ENCODE measurements around the gene OR2T35.

OR2T35 gene

GRCh38 chr1:248627971-248628844, 16.9 kb downstream of the OR2T35 start:
- no peak overlapping the region for H3K4me3 ChIP-seq (ENCODE audit: low read depth in 1 of 2, low read length in 2 of 2)
- H3K4me1 ChIP-seq (ENCODE audit: control insufficient read depth in 1 of 2, insufficient read depth in 2 of 2, low read length in 2 of 2), result peaks cover 0 to 4% of the 10 kb centered on the region in 2 donors
- no peaks in the 10 kb centered on the region for H3K36me3 ChIP-seq (ENCODE audit: control insufficient read depth in 1 of 2, insufficient read depth in 2 of 2, low read length in 2 of 2)
- no peaks in the 10 kb centered on the region for H3K27me3 ChIP-seq (ENCODE audit: control insufficient read depth in 1 of 2, insufficient read depth in 2 of 2, low read length in 2 of 2)
- no peak overlapping the region for H3K27ac ChIP-seq (ENCODE audit: low read depth, low read length)
- no peak overlapping the region for H3K9ac ChIP-seq (ENCODE audit: low read depth in 1 of 2, low read length in 2 of 2)
- H3K9me3 ChIP-seq (ENCODE audit: control insufficient read depth in 1 of 2, low read length in 2 of 2), result no peaks in the 10 kb centered on the region

- Histone ChIP-seq H3K9ac (ENCODE audit: low read depth in 1 of 2, low read length in 2 of 2) (no peak overlapping the region), H3K36me3 (ENCODE audit: control insufficient read depth in 1 of 2, insufficient read depth in 2 of 2, low read length in 2 of 2) (no peaks in the 10 kb centered on the region), H3K4me1 (ENCODE audit: control insufficient read depth in 1 of 2, insufficient read depth in 2 of 2, low read length in 2 of 2) (no peaks in the 10 kb centered on the region), H3K27ac (ENCODE audit: low read depth, low read length) (no peak overlapping the region), H3K9me3 (ENCODE audit: control insufficient read depth in 1 of 2, low read length in 2 of 2) (no peaks in the 10 kb centered on the region), H3K4me3 (ENCODE audit: low read depth in 1 of 2, low read length in 2 of 2) (no peak overlapping the region), H3K27me3 (ENCODE audit: control insufficient read depth in 1 of 2, insufficient read depth in 2 of 2, low read length in 2 of 2) (no peaks in the 10 kb centered on the region)
Measured at GRCh38 chr1:248625971-248626370, 19.1 kb downstream of the OR2T35 start.

GRCh38 chr1:248625166-248625565, 19.9 kb downstream of the OR2T35 start:
- no peaks in the 10 kb centered on the region for H3K27me3 ChIP-seq (ENCODE audit: control insufficient read depth in 1 of 2, insufficient read depth in 2 of 2, low read length in 2 of 2)
- no peak overlapping the region for H3K4me3 ChIP-seq (ENCODE audit: low read depth in 1 of 2, low read length in 2 of 2)
- H3K4me1 ChIP-seq (ENCODE audit: control insufficient read depth in 1 of 2, insufficient read depth in 2 of 2, low read length in 2 of 2), result no peaks in the 10 kb centered on the region
- no peak overlapping the region for H3K9ac ChIP-seq (ENCODE audit: low read depth in 1 of 2, low read length in 2 of 2)
- H3K27ac ChIP-seq (ENCODE audit: low read depth, low read length), result no peak overlapping the region
- no peaks in the 10 kb centered on the region for H3K36me3 ChIP-seq (ENCODE audit: control insufficient read depth in 1 of 2, insufficient read depth in 2 of 2, low read length in 2 of 2)
- H3K9me3 ChIP-seq (ENCODE audit: control insufficient read depth in 1 of 2, low read length in 2 of 2), result no peaks in the 10 kb centered on the region

- no peak overlapping the region for H3K27ac ChIP-seq (ENCODE audit: low read depth, low read length)
- H3K9me3 ChIP-seq (ENCODE audit: control insufficient read depth in 1 of 2, low read length in 2 of 2), result no peaks in the 10 kb centered on the region
- no peak overlapping the region for H3K4me3 ChIP-seq (ENCODE audit: low read depth in 1 of 2, low read length in 2 of 2)
- no peaks in the 10 kb centered on the region for H3K4me1 ChIP-seq (ENCODE audit: control insufficient read depth in 1 of 2, insufficient read depth in 2 of 2, low read length in 2 of 2)
- no peaks in the 10 kb centered on the region for H3K36me3 ChIP-seq (ENCODE audit: control insufficient read depth in 1 of 2, insufficient read depth in 2 of 2, low read length in 2 of 2)
- H3K9ac ChIP-seq (ENCODE audit: low read depth in 1 of 2, low read length in 2 of 2), result no peak overlapping the region
- no peaks in the 10 kb centered on the region for H3K27me3 ChIP-seq (ENCODE audit: control insufficient read depth in 1 of 2, insufficient read depth in 2 of 2, low read length in 2 of 2)
Measured at GRCh38 chr1:248622570-248623001, 22.5 kb downstream of the OR2T35 start.

GRCh38 chr1:248621770-248622169, 23.3 kb downstream of the OR2T35 start:
- H3K27ac ChIP-seq (ENCODE audit: low read depth, low read length), result no peak overlapping the region
- H3K4me1 ChIP-seq (ENCODE audit: control insufficient read depth in 1 of 2, insufficient read depth in 2 of 2, low read length in 2 of 2), result no peaks in the 10 kb centered on the region
- H3K9me3 ChIP-seq (ENCODE audit: control insufficient read depth in 1 of 2, low read length in 2 of 2), result no peaks in the 10 kb centered on the region
- no peak overlapping the region for H3K9ac ChIP-seq (ENCODE audit: low read depth in 1 of 2, low read length in 2 of 2)
- no peaks in the 10 kb centered on the region for H3K27me3 ChIP-seq (ENCODE audit: control insufficient read depth in 1 of 2, insufficient read depth in 2 of 2, low read length in 2 of 2)
- H3K4me3 ChIP-seq (ENCODE audit: low read depth in 1 of 2, low read length in 2 of 2), result no peak overlapping the region
- H3K36me3 ChIP-seq (ENCODE audit: control insufficient read depth in 1 of 2, insufficient read depth in 2 of 2, low read length in 2 of 2), result no peaks in the 10 kb centered on the region

- H3K9me3 ChIP-seq (ENCODE audit: control insufficient read depth in 1 of 2, low read length in 2 of 2), result no peaks in the 10 kb centered on the region
- H3K36me3 ChIP-seq (ENCODE audit: control insufficient read depth in 1 of 2, insufficient read depth in 2 of 2, low read length in 2 of 2), result no peaks in the 10 kb centered on the region
- H3K4me3 ChIP-seq (ENCODE audit: low read depth in 1 of 2, low read length in 2 of 2), result no peak overlapping the region
Measured at GRCh38 chr1:248618878-248619277, 26.2 kb downstream of the OR2T35 start.

GRCh38 chr1:248618119-248618518, 27.0 kb downstream of the OR2T35 start:
- H3K27me3 ChIP-seq (ENCODE audit: control insufficient read depth in 1 of 2, insufficient read depth in 2 of 2, low read length in 2 of 2), result no peaks in the 10 kb centered on the region
- no peak overlapping the region for H3K9ac ChIP-seq (ENCODE audit: low read depth in 1 of 2, low read length in 2 of 2)
- H3K36me3 ChIP-seq (ENCODE audit: control insufficient read depth in 1 of 2, insufficient read depth in 2 of 2, low read length in 2 of 2), result no peaks in the 10 kb centered on the region
- no peak overlapping the region for H3K4me3 ChIP-seq (ENCODE audit: low read depth in 1 of 2, low read length in 2 of 2)
- H3K9me3 ChIP-seq (ENCODE audit: control insufficient read depth in 1 of 2, low read length in 2 of 2), result no peaks in the 10 kb centered on the region
- no peak overlapping the region for H3K27ac ChIP-seq (ENCODE audit: low read depth, low read length)
- no peaks in the 10 kb centered on the region for H3K4me1 ChIP-seq (ENCODE audit: control insufficient read depth in 1 of 2, insufficient read depth in 2 of 2, low read length in 2 of 2)

More at GRCh38 chr1:248618878-248619277, 26.2 kb downstream of the OR2T35 start:
- H3K9ac ChIP-seq (ENCODE audit: low read depth in 1 of 2, low read length in 2 of 2), result no peak overlapping the region
- no peaks in the 10 kb centered on the region for H3K27me3 ChIP-seq (ENCODE audit: control insufficient read depth in 1 of 2, insufficient read depth in 2 of 2, low read length in 2 of 2)
- H3K4me1 ChIP-seq (ENCODE audit: control insufficient read depth in 1 of 2, insufficient read depth in 2 of 2, low read length in 2 of 2), result no peaks in the 10 kb centered on the region
- no peak overlapping the region for H3K27ac ChIP-seq (ENCODE audit: low read depth, low read length)

GRCh38 chr1:248613742-248614141, 31.3 kb downstream of the OR2T35 start:
- Histone ChIP-seq H3K36me3 (ENCODE audit: control insufficient read depth in 1 of 2, insufficient read depth in 2 of 2, low read length in 2 of 2) (no peaks in the 10 kb centered on the region), H3K27me3 (ENCODE audit: control insufficient read depth in 1 of 2, insufficient read depth in 2 of 2, low read length in 2 of 2) (no peaks in the 10 kb centered on the region), H3K9me3 (ENCODE audit: control insufficient read depth in 1 of 2, low read length in 2 of 2) (no peaks in the 10 kb centered on the region), H3K9ac (ENCODE audit: low read depth in 1 of 2, low read length in 2 of 2) (no peak overlapping the region), H3K4me1 (ENCODE audit: control insufficient read depth in 1 of 2, insufficient read depth in 2 of 2, low read length in 2 of 2) (no peaks in the 10 kb centered on the region), H3K4me3 (ENCODE audit: low read depth in 1 of 2, low read length in 2 of 2) (no peak overlapping the region), H3K27ac (ENCODE audit: low read depth, low read length) (no peak overlapping the region)

GRCh38 chr1:248611883-248612414, 33.1 kb downstream of the OR2T35 start:
- Histone ChIP-seq H3K4me3 (ENCODE audit: low read depth in 1 of 2, low read length in 2 of 2) (no peak overlapping the region), H3K27ac (ENCODE audit: low read depth, low read length) (no peak overlapping the region), H3K27me3 (ENCODE audit: control insufficient read depth in 1 of 2, insufficient read depth in 2 of 2, low read length in 2 of 2) (no peaks in the 10 kb centered on the region), H3K9ac (ENCODE audit: low read depth in 1 of 2, low read length in 2 of 2) (no peak overlapping the region), H3K36me3 (ENCODE audit: control insufficient read depth in 1 of 2, insufficient read depth in 2 of 2, low read length in 2 of 2) (no peaks in the 10 kb centered on the region), H3K9me3 (ENCODE audit: control insufficient read depth in 1 of 2, low read length in 2 of 2) (no peaks in the 10 kb centered on the region), H3K4me1 (ENCODE audit: control insufficient read depth in 1 of 2, insufficient read depth in 2 of 2, low read length in 2 of 2) (no peaks in the 10 kb centered on the region)

GRCh38 chr1:248610301-248610700, 34.8 kb downstream of the OR2T35 start:
- Histone ChIP-seq H3K36me3 (ENCODE audit: control insufficient read depth in 1 of 2, insufficient read depth in 2 of 2, low read length in 2 of 2) (no peaks in the 10 kb centered on the region), H3K4me3 (ENCODE audit: low read depth in 1 of 2, low read length in 2 of 2) (no peak overlapping the region), H3K27ac (ENCODE audit: low read depth, low read length) (no peak overlapping the region), H3K9me3 (ENCODE audit: control insufficient read depth in 1 of 2, low read length in 2 of 2) (no peaks in the 10 kb centered on the region), H3K4me1 (ENCODE audit: control insufficient read depth in 1 of 2, insufficient read depth in 2 of 2, low read length in 2 of 2) (no peaks in the 10 kb centered on the region), H3K27me3 (ENCODE audit: control insufficient read depth in 1 of 2, insufficient read depth in 2 of 2, low read length in 2 of 2) (no peaks in the 10 kb centered on the region), H3K9ac (ENCODE audit: low read depth in 1 of 2, low read length in 2 of 2) (no peak overlapping the region)

Data from duodenal mucosa (tissue), 2 donors.